Stimulated activated CD8-positive, alpha-beta memory T cell treated with anti-CD3 and anti-CD28 coated beads, Interleukin-7, amount 100 ng/mL, for 4 hours (primary cell): ENCODE results near the gene ELOF1.

Source experiments
- DNase-seq, 2 donors: peaks; one replicate each; pipeline ENCODE4 v3.0.0-alpha.2; 2020; ENCODE audit warnings: low read depth in 2 of 2

ELOF1 gene

GRCh38 chr19:11535792-11536595 lies 23.0 kb downstream of the ELOF1 start:
- DNase-seq: peak; percentile 56 to 76

GRCh38 chr19:11534948-11535347 lies 24.1 kb downstream of the ELOF1 start:
- no peak for DNase-seq

GRCh38 chr19:11534538-11534937 lies 24.5 kb downstream of the ELOF1 start:
- DNase-seq: no peak

GRCh38 chr19:11530432-11530831 lies 28.6 kb downstream of the ELOF1 start:
- no peak for DNase-seq

GRCh38 chr19:11528551-11529341 lies 30.3 kb downstream of the ELOF1 start, which contains the start of gene ECSIT:
ECSIT (minus strand) TSS chr19:11529134; CDS start chr19:11519170, 9,964 bp downstream.
- peak; percentile 83 to 88 for DNase-seq

GRCh38 chr19:11519138-11519537 lies 39.9 kb downstream of the ELOF1 start:
- DNase-seq: no peak

- no peak for DNase-seq
These were observed 45.1 kb downstream of the ELOF1 start for GRCh38 chr19:11513946-11514345.

GRCh38 chr19:11510444-11510843 lies 48.6 kb downstream of the ELOF1 start:
- no peak for DNase-seq

- DNase-seq: no peak
These were observed 51.5 kb downstream of the ELOF1 start for GRCh38 chr19:11507370-11508078.

GRCh38 chr19:11506967-11507366 lies 52.1 kb downstream of the ELOF1 start:
- no peak for DNase-seq

GRCh38 chr19:11506101-11506555 lies 52.9 kb downstream of the ELOF1 start:
- no peak for DNase-seq

- DNase-seq: peak; percentile 90 to 92
These were observed 53.4 kb downstream of the ELOF1 start, which contains the start of gene ZNF653 for GRCh38 chr19:11505504-11506100. ZNF653 (minus strand) TSS chr19:11505839; CDS start chr19:11505786, 53 bp downstream.

- peak; percentile 92 to 95 for DNase-seq
These were observed 54.0 kb downstream of the ELOF1 start for GRCh38 chr19:11505032-11505503.

GRCh38 chr19:11504502-11505031 lies 54.5 kb downstream of the ELOF1 start:
- no peak for DNase-seq
